Effector memory CD4-positive, alpha-beta T cell (primary cell): Measurements from ENCODE around the gene KCTD11.
A peak's percentile ranks its signal among the peaks of the same experiment; 100 is the strongest.

ENCODE experiments used
- DNase-seq, 3 donors: peaks; one replicate each; pipeline ENCODE4 v3.0.0-alpha.2; 2020
- H3K27ac ChIP-seq: 2 replicates; pipeline ENCODE4 v1.7.0; 2013; ENCODE audit warnings: mild to moderate bottlenecking, low read length, moderate library complexity; ENCODE audit not compliant: insufficient read depth, poor library complexity, severe bottlenecking
- H3K27me3 ChIP-seq: replicated peaks from 2 replicates; pipeline ENCODE4 v1.7.0; 2013; ENCODE audit warnings: mild to moderate bottlenecking, low read length; ENCODE audit not compliant: insufficient read depth, control insufficient read depth, poor library complexity, severe bottlenecking
- H3K36me3 ChIP-seq: 2 replicates; pipeline ENCODE4 v1.7.0; 2013; ENCODE audit warnings: mild to moderate bottlenecking, low read length, moderate library complexity; ENCODE audit not compliant: control insufficient read depth, insufficient read depth
- H3K4me1 ChIP-seq: 2 replicates; pipeline ENCODE4 v1.7.0; 2013; ENCODE audit warnings: low read length, mild to moderate bottlenecking; ENCODE audit not compliant: control insufficient read depth, insufficient read depth, poor library complexity, severe bottlenecking
- H3K4me3 ChIP-seq: 2 replicates; pipeline ENCODE4 v1.7.0; 2013; ENCODE audit warnings: low read length, low read depth, mild to moderate bottlenecking; ENCODE audit not compliant: insufficient read depth, poor library complexity, severe bottlenecking
- H3K9me3 ChIP-seq: 2 replicates; pipeline ENCODE4 v1.7.0; 2013; ENCODE audit warnings: mild to moderate bottlenecking, low read length, moderate library complexity; ENCODE audit not compliant: control insufficient read depth

Gene KCTD11

GRCh38 chr17:7398612-7399011, 46.6 kb downstream of the KCTD11 start:
- peaks cover 17% of the 10 kb centered on the region for H3K4me1 ChIP-seq
- H3K9me3 ChIP-seq: no peaks in the 10 kb centered on the region
- no peak overlapping the region for H3K27ac ChIP-seq
- H3K4me3 ChIP-seq: no peak overlapping the region
- no peaks in the 10 kb centered on the region for H3K27me3 ChIP-seq
- DNase-seq: no peak
- H3K36me3 ChIP-seq: no peaks in the 10 kb centered on the region

- Histone ChIP-seq H3K27ac (peak overlapping the region; percentile 67), H3K27me3 (no peaks in the 10 kb centered on the region), H3K9me3 (no peaks in the 10 kb centered on the region), H3K36me3 (no peaks in the 10 kb centered on the region), H3K4me1 (peaks cover 19% of the 10 kb centered on the region), H3K4me3 (peak overlapping the region; percentile 89)
- DNase-seq: no peak
These were observed 51.2 kb downstream of the KCTD11 start for GRCh38 chr17:7403043-7403726.

GRCh38 chr17:7403727-7403976, 51.7 kb downstream of the KCTD11 start:
- Histone ChIP-seq H3K9me3 (no peaks in the 10 kb centered on the region), H3K4me3 (peak overlapping the region; percentile 89), H3K4me1 (peaks cover 19% of the 10 kb centered on the region), H3K27ac (peak overlapping the region; percentile 67), H3K27me3 (no peaks in the 10 kb centered on the region), H3K36me3 (no peaks in the 10 kb centered on the region)
- no peak for DNase-seq

- Histone ChIP-seq H3K9me3 (no peaks in the 10 kb centered on the region), H3K4me3 (peak within 1 kb of the TSS; percentile 89), H3K36me3 (no peaks in the 10 kb centered on the region), H3K4me1 (peaks cover 19% of the 10 kb centered on the region), H3K27me3 (no peaks in the 10 kb centered on the region), H3K27ac (peak within 1 kb of the TSS; percentile 67)
- peak; percentile 94 to 96 (median 95) for DNase-seq
These were observed 52.2 kb downstream of the KCTD11 start, which contains the start of gene TMEM256 for GRCh38 chr17:7403977-7404736. TMEM256 (minus strand) TSS chr17:7404097; CDS start chr17:7404084, 13 bp downstream.
